ENCODE measurements around the gene FIBCD1.

FIBCD1 gene

DNA sequence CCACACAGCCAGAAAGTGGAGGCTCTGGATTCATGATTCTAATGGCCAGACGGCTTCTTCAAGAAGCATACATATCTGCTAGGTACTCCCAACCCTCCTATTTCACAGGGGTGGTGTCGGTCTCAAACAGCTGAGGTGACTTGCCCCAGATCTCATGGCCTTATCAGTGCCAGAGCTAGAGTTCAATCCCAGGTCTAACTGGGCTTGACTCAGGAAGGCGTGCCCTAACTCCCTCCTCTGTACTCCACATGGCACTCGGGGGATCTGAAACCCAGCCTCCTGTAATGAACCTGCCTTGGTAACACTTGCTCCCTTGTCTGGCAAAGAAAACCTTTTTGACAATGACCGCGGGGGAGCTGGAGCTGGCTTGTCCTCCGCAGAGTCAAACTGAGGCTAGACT is 44.5 kb downstream of the FIBCD1 start:
- no peak for DNase-seq (ENCODE audit: low spot score)

DNA sequence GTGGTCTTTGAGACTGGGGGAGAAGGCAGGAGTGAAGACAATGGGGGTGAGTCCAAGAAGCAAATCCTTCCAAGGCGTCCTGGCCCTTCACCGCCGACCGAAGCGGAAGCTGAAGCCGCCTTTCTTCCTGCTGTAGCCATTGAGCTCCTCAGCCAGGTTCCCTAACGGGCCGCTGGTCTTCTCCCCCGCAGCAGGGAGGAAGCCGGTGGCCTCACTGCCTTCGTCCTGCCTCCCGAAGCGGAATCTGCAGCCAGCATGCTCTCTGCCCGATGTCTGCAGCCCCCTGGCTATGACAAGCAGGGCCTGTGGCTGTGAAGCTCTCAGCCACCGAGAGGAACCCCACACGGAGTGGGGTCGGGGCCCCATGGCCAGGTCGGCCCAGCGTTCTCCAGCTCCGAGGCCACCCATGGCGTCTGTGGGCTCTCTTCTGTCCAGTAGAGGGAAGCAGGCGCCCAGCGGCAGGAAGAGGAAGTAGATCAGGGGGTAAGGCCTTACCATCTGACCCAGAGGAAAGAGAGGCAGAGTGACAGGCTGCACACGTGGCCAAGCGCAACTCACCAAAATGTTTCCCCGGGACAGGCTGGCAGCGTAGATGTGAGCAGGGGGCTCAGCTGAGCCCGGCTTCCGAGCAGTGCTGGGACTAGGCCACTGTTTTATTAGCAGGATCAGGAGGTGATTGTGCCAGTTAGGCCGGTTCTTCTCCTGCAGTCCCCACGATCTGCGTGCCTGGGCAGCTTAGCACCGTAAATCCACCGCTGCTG is 45.5 kb downstream of the FIBCD1 start:
- no peak for DNase-seq (ENCODE audit: low spot score)

DNA sequence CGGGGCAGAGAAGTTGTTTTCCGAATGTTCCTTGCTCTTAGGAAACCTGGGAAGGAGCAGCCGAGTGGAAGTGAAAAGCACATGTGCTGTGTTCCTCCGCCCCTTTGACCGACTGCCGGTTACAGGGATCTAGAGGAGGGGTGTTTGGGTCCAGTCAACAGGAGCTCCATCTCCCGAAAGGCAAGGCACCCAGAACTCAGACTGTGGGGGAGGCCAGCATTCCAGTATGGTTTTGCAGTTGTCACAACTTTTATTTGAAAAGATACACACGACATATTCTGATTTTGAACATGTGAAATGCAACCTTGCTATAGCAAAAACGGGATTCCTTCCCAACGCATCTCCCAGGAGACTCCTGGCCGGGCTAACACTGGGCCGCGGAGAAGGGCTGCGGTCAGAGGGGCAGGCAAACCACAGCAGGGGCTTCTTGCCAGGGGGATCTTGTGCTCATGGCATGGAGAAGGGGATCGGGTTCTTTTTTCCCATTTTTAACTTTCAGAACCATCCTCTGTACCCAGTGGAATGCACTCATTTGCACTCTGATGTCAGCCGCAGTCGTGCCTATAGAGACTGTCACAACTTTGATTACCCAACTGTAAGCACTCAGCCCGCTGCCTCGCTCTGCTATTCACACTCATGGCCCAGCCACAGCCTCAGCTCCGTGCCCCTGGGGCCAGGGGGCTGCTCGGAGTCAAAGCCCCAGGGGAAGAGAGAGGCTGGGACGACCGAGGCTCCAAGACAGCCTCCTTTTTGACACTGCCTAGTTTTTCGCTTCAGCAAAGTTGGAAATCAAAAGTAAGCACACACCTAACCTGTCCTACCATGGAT is 46.4 kb downstream of the FIBCD1 start:
- no peak for DNase-seq (ENCODE audit: low spot score)

DNA sequence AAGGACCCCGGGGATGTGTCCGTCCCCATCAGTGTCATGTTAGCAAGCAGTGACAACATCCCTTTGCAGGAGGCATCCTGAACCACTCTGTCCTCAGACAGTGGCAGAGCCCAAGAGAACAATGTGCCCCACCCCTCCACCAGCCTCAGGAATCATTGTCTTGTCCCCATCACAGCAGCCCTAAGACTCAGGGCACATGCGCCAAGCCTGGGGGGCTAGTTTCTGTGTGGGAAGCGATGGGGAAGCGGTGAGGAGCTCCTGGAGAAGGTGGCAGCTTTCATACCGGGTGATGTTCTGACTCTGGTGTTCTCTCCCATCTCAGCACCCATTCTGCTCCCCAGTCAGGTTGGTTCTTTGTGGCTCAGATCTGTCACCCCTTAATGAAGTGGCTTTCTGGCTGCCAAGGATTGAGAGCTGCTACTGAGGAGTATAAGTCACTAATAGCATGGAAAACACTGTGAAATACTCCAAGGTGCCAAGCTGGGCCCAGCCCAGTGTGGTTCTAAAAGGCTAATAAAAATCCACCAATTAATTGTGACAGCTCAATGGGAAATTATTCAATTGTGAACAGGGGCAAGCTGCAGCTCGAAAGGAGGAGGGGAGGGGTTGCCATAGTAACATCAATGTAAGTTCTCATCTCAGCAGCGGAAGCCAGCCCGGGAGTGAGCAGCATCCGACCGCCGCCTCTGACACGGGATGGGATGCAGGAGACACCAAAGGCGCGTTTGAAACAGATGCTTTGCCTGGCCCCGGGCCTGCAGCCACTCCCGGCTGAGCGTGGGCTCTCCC is 47.2 kb downstream of the FIBCD1 start:
- no peak for DNase-seq (ENCODE audit: low spot score)

DNA sequence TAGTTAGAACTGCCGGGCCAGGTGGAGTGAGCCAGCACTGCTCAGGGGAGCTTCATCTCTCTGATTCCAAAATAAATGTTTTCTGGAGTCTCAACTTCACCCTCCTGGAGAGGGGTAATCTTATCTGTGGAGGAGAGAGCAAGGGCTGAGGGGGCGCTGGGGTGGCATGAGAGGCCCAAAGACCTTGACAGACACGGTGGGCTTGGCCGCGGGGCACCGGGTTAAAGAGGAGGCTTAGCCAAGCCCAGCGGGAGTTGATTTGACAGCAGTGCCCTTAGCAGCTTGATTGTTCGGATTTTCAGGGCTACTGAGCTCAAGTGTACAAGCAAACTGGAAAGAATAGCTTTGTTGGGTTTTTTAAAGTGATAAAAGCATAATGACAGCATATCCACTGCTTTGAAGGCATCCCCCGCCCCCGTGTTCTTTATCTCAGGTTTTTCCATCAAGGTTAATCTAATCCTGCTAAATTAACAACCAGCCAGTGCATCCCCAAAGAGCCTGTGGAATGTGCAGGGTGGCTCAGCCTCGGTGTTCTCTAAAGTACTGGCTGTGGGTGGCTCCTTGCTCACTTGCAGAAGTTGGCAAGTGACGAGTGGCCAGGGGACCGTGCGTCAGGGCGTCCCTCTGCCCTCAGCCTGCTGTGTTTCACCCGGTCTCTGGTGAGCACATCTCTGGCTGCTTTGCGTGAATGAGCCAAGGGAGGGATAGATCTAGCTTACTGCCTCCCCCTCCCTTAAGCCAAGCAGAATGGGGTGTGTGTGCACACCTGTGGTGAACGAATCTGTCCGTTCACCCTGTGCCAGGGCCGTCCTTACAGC is 48.0 kb downstream of the FIBCD1 start:
- no peak for DNase-seq (ENCODE audit: low spot score)

DNA sequence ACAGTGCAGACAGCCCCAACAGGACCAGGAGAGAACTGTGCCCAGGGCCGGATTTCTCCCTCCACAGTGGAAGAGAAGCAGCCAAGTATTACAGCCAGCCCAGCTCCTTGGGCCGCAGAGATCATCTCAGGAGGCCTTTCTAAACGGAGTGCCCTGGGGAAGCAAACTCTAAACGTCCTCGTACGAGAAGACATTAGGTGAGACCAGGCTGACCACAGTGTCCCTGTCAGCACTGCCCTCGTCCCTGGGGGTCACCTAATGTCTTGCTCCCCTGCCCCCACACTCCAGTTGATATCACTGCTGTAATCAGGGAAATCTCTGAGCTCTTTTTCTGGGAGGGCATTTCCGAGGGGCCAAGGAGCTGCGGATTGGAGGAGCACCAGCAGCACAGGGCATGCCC is 48.9 kb downstream of the FIBCD1 start:
- no peak for DNase-seq (ENCODE audit: low spot score)

DNA sequence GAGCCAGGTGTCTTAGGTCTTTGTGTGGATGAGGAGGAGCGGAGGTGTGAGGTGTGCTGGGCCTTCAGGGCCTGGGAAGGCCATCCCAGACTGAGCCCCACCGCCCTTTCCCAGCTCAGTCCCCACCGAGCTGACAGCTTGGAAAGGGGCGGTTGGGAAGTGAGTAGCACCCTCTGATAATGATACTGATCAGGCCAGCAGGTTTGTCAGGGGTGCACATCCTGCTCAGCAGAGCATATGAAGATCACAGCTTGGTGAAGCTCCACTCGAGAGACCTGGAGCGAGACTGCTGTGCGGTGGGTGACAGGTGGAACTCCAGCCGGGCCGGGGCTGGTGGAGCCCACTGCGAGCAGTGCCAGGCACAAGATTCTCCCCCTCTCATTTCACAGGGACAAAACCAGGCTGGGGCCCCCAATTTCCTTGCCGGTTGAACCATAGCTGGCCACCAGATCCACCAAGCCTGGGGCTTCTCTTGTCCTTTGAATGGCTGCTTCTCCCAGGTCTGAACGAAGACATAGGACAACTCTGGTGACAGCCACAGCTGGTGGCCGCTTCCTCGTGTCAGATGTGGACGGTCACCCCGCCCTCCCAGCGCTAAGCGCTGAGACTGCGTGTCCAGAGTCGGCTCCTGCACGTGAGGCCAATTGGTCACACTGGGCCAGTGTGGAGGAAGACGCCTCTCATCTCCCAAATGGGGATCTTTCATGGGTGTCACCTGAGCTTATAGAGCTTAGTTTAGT is 50.7 kb downstream of the FIBCD1 start:
- no peak for DNase-seq (ENCODE audit: low spot score)

DNA sequence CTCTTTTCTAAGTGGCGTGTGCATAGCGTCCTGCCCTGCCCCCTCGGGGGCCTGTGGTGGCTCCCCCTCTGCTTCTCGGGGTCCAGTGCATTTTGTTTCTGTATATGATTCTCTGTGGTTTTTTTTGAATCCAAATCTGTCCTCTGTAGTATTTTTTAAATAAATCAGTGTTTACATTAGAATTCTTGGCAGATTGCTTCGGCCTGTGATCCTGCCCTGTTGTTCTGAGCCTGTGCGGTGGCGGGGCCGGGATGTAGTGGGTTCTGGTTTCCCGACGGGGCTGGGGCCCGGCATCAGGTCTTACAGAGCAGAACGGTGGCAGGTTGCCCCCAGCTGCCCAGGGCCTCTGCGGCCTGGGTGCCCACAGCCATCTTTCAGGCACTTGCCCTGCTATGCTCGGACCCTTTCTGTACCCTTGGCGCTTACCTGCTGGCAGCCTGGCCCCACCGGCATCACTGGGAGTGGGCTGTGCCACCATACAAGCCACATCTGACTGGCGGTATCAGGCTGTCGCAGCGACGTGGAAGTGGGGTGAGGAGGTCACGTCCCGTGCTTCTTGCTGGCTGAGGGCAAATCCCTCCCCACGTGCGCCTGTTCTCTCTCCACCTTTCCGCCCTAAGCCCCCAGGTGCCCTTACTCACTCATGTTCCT is 51.4 kb downstream of the FIBCD1 start:
- DNase-seq (ENCODE audit: low spot score) = no peak

DNA sequence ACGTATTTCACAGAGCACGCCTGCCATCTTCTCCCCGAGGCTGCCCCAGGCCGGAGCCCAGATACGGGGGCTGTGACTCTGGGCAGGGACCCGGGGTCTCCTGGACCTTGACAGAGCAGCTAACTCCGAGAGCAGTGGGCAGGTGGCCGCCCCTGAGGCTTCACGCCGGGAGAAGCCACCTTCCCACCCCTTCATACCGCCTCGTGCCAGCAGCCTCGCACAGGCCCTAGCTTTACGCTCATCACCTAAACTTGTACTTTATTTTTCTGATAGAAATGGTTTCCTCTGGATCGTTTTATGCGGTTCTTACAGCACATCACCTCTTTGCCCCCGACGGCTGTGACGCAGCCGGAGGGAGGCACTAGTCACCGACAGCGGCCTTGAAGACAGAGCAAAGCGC is 52.1 kb downstream of the FIBCD1 start:
- no peak for DNase-seq (ENCODE audit: low spot score)

DNA sequence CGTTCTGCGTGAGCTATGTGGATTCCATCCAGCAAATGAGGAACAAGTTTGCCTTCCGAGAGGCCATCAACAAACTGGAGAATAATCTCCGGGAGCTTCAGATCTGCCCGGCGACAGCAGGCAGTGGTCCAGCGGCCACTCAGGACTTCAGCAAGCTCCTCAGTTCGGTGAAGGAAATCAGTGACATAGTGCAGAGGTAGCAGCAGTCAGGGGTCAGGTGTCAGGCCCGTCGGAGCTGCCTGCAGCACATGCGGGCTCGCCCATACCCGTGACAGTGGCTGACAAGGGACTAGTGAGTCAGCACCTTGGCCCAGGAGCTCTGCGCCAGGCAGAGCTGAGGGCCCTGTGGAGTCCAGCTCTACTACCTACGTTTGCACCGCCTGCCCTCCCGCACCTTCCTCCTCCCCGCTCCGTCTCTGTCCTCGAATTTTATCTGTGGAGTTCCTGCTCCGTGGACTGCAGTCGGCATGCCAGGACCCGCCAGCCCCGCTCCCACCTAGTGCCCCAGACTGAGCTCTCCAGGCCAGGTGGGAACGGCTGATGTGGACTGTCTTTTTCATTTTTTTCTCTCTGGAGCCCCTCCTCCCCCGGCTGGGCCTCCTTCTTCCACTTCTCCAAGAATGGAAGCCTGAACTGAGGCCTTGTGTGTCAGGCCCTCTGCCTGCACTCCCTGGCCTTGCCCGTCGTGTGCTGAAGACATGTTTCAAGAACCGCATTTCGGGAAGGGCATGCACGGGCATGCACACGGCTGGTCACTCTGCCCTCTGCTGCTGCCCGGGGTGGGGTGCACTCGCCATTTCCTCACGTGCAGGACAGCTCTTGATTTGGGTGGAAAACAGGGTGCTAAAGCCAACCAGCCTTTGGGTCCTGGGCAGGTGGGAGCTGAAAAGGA is 53.3 kb downstream of the FIBCD1 start:
- no peak for DNase-seq (ENCODE audit: low spot score)

DNA sequence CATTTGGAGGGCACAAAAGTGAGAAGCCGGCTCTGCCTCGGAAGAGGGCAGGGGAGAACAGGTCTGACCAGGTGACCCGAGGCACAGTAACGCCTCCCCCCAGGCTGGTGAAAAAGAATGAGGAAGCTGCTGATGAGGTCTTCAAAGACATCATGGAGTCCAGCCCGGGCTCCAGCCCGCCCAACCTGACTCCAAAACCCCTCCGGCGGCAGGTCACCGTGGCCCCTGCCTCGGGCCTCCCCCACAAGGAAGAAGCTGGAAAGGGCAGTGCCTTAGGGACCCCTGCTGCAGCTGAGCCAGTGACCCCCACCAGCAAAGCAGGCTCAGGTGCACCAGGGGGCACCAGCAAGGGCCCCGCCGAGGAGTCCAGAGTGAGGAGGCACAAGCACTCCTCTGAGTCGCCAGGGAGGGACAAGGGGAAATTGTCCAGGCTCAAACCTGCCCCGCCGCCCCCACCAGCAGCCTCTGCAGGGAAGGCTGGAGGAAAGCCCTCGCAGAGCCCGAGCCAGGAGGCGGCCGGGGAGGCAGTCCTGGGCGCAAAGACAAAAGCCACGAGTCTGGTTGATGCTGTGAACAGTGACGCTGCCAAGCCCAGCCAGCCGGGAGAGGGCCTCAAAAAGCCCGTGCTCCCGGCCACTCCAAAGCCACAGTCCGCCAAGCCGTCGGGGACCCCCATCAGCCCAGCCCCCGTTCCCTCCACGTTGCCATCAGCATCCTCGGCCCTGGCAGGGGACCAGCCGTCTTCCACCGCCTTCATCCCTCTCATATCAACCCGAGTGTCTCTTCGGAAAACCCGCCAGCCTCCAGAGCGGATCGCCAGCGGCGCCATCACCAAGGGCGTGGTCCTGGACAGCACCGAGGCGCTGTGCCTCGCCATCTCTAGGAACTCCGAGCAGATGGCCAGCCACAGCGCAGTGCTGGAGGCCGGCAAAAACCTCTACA is 54.2 kb downstream of the FIBCD1 start:
- no peak for DNase-seq (ENCODE audit: low spot score)

DNA sequence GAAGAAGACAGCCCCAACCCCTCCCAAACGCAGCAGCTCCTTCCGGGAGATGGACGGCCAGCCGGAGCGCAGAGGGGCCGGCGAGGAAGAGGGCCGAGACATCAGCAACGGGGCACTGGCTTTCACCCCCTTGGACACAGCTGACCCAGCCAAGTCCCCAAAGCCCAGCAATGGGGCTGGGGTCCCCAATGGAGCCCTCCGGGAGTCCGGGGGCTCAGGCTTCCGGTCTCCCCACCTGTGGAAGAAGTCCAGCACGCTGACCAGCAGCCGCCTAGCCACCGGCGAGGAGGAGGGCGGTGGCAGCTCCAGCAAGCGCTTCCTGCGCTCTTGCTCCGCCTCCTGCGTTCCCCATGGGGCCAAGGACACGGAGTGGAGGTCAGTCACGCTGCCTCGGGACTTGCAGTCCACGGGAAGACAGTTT is 54.9 kb downstream of the FIBCD1 start:
- DNase-seq (ENCODE audit: low spot score) = no peak

DNA sequence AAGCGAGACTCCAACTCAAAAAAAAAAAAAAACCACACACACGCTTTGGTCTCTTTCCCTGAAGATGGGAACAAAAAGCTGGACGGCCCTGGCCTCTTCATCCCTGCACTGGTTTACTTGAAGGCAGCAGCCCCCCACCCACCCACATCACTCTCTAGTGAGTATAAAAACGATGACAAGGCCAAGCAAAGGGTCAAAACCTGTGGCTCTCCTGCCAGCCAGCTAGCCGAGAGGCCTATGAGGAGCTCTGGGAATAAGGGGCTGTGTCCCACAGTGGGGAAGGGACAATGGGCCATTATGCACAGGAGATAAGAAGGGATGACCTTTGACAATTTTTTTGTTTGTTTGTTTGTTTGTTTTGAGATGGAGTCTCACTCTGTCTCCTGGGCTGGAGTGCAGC is 55.6 kb downstream of the FIBCD1 start:
- no peak for DNase-seq (ENCODE audit: low spot score)

DNA sequence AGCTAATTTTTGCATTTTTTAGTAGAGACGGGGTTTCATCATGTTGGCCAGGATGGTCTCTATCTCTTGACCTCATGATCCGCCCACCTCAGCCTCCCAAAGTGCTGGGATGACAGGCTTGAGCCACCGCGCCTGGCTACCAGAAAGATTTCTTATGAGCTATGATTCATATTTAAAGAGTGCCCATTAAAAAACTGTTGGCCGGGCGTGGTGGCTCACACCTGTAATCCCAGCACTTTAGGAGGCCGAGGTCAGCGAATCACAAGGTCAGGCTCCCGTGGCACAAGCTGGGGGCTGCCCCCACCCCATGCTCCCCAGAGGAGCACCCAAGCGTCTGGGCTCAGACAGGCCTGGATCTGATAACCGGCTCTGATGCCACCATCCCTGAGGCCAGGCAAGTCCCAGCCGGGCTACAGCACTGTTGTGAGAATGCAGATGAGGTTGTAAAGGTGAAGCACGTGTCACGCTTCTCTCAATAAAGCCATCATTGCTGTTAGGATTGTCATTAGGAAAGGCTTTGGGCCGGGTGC is 56.3 kb downstream of the FIBCD1 start:
- no peak for DNase-seq (ENCODE audit: low spot score)

DNA sequence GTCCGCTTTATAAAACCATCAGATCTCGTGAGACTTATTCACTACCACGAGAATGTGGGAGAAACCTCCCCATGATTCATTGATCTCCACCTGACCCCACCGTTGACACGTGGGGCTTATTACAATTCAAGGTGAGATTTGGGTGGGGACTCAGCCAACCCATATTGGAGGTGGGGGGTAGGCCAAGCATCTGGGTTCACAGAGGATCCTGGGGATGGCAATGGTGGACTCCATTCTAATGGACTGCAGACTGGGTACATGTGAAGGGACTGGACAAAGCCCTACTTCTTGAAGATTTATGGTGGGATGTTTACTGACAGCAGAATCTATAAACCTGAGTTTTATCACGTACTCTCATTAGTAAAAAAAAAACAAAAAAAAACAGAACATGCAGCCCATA is 57.5 kb downstream of the FIBCD1 start:
- no peak for DNase-seq (ENCODE audit: low spot score)

DNA sequence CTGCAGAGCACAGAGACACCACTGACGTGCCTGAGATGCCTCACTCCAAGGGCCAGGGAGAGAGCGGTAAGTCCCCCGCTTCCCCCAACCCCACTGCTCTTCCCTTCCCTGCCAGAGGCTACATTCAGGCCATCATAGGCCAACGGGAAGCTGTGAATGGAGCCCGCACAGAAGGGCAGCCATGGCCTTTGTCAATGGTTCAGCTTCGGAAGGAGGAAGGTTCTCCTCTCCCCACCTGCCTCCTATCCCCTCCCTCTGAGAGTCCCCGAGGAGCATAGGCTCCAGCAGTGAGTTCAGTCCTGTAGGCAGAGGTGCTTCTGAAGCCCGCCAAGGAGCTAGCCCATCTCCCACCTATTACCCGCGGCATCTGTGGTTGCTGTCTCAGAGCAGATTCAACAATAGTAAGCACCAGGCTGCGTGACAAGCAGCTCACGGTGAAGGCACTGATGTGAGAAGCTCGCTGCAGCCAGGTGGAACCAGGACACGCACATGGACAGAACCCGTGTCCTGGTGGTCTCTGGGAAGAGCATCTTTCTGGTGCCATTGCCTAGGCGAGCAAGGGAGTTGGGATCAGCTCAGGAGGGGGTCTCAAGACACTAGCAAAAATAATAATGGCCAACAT is 58.3 kb downstream of the FIBCD1 start:
- no peak for DNase-seq (ENCODE audit: low spot score)

DNA sequence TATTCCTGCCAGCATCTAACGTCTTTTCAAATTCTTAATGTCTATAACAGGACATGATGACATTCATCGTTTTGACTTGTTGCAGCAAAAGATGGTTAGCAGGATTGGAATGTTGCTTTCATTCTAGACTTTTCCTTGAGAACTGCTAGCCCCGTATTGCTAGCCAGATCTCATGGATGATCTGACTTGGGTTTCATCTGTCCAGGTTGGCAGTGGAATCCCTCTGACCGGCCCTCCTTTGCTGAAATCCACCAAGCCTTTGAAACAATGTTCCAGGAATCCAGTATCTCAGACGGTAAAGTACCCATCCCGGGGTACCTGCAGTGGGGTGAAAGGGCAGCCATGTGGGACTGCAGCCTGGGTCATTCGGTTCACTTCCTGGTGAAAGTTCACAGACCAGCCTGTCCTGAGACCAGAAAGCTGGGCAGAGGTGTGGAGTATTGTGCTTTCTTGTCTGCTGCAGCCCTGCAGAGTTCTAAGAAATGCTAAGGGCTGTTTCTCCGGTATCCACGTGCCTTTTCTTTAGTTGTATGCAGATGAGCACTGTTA is 59.1 kb downstream of the FIBCD1 start:
- DNase-seq (ENCODE audit: low spot score) = no peak
